Nephron (organoid): ENCODE results near the gene SOX14.
A peak's percentile ranks its signal among the peaks of the same experiment; 100 is the strongest.

Source experiments
- H3K27ac Mint-ChIP-seq, 3 experiments: 2 replicates each; pipeline ENCODE4 v1.8.0; 2020; ENCODE audit warnings: mixed read lengths in 3 of 3, mild to moderate bottlenecking in 2 of 3, moderate library complexity in 1 of 3
- H3K27me3 Mint-ChIP-seq: 2 replicates; pipeline ENCODE4 v1.8.0; 2021; ENCODE audit warnings: low read depth, mild to moderate bottlenecking, moderate library complexity, mixed read lengths
- H3K36me3 Mint-ChIP-seq: 2 replicates; pipeline ENCODE4 v1.8.0; 2020; ENCODE audit warnings: low read depth, mixed read lengths
- H3K4me1 Mint-ChIP-seq: 2 replicates; pipeline ENCODE4 v1.8.0; 2020; ENCODE audit warnings: mixed read lengths
- H3K4me3 Mint-ChIP-seq, 3 experiments: 2 replicates each; pipeline ENCODE4 v1.8.0; 2020; ENCODE audit warnings: mild to moderate bottlenecking in 3 of 3, mixed read lengths in 3 of 3, moderate library complexity in 2 of 3
- H3K9me3 Mint-ChIP-seq: 2 replicates; pipeline ENCODE4 v1.8.0; 2020; ENCODE audit warnings: mixed read lengths
- TF ChIP-seq, protein P1 (sequence below), 3 experiments: fragments of 200-600 bp; sonication (generic); IDR thresholded peaks; one replicate each; pipeline ENCODE4 v1.5.0; 2021; ENCODE audit warnings: antibody characterized with exemption in 3 of 3; ENCODE audit not compliant: unreplicated experiment in 3 of 3

The SOX14 gene

DNA sequence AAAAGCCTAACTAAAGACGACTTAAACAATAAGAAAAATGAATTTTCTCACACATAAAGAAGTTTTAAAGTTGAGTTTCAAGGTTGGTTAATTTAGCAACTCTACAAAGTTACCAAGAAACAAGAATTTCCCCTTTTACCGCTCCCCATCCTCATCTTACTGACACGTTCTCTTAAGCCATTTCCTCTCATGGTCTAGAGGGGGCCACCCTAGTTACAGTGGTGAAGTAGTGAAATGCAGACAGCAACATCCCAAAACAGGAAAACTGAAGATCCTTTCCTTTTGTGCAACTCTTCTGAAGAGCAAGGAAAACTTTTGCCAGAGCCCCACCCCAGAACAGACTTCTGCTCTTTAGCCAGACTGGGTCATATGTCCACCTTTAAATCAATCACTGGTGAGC lies 17.3 kb upstream of the SOX14 start:
- H3K27me3 Mint-ChIP-seq: peaks cover 67% of the 10 kb centered on the region
- H3K4me1 Mint-ChIP-seq: no peaks in the 10 kb centered on the region

DNA sequence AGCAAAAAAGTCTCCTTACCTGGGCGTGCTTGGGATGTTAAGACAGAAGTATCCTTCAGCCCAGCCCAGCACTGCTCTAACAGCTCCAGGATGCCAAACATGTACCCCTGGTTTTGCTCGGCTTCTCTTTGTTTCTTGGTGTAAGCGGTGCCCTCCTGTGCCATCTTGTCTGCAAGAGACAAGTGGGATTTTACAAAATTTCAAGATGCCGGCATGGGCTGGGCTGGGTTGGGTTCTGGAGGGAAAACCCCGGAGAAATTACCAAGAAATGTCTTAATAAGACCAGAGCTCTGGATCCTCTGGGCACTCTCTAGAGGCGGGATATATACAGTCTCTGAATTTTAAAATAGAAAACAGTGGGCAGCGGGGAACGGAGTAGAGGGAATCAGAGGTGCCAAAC lies 4.6 kb upstream of the SOX14 start:
- Mint-ChIP-seq H3K9me3 (peaks cover 11% of the 10 kb centered on the region), H3K4me3 (no peak overlapping the region), H3K4me1 (peaks cover 19% of the 10 kb centered on the region), H3K27me3 (peaks cover 95% of the 10 kb centered on the region), H3K36me3 (no peaks in the 10 kb centered on the region), H3K27ac (no peak overlapping the region)
- TF ChIP-seq, protein P1, sequence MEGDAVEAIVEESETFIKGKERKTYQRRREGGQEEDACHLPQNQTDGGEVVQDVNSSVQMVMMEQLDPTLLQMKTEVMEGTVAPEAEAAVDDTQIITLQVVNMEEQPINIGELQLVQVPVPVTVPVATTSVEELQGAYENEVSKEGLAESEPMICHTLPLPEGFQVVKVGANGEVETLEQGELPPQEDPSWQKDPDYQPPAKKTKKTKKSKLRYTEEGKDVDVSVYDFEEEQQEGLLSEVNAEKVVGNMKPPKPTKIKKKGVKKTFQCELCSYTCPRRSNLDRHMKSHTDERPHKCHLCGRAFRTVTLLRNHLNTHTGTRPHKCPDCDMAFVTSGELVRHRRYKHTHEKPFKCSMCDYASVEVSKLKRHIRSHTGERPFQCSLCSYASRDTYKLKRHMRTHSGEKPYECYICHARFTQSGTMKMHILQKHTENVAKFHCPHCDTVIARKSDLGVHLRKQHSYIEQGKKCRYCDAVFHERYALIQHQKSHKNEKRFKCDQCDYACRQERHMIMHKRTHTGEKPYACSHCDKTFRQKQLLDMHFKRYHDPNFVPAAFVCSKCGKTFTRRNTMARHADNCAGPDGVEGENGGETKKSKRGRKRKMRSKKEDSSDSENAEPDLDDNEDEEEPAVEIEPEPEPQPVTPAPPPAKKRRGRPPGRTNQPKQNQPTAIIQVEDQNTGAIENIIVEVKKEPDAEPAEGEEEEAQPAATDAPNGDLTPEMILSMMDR (IDR thresholded peaks at IDR 0.05; ENCODE audit: unreplicated experiment in 3 of 3): no peak

More for the DNA sequence above, 17.3 kb upstream of the SOX14 start:
- Mint-ChIP-seq H3K27ac (no peak overlapping the region), H3K36me3 (no peaks in the 10 kb centered on the region), H3K4me3 (no peak overlapping the region), H3K9me3 (no peaks in the 10 kb centered on the region)
- TF ChIP-seq, protein P1 (IDR thresholded peaks at IDR 0.05; ENCODE audit: unreplicated experiment in 3 of 3): no peak

DNA sequence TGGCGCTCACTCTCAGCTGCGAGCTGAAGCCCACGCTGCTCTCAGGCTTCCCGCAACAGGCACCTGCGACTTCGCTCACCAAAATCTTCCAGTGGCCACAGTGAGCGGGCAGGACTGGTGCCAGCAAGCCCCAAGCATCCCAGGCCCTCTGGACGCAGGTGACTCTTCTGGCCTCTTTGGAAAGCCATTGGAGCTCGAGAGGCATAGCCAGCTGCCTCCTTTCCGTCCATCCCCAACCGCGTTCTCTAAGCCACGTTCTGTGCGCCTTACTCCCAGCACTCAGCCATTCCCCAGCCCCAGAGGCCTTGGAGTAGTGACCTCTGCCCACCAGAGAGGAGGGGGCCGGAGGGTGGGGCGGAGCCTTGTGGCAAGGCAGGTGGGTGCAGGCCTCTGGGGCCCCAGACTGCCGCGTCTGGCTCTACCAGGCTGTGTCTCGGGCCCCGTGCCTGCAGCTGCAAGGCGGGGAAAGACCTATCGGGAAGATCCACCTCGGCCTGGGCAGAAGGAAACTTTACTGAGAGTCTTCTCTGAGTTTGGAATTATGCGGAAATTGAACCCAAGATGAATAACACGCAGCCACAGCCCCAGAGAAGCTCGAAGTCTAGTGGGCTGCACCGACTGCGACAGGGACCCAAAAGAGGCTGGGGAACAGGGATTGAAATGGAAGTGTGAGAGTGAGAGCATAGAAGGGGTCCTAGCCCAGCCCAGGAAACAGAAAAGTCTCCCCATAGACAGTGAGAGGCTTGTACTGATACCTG lies 3.6 kb upstream of the SOX14 start:
- peaks cover 20% of the 10 kb centered on the region for H3K4me1 Mint-ChIP-seq
- H3K27ac Mint-ChIP-seq: no peak overlapping the region
- no peak overlapping the region for H3K4me3 Mint-ChIP-seq
- TF ChIP-seq, protein P1 (IDR thresholded peaks at IDR 0.05; ENCODE audit: unreplicated experiment in 3 of 3): no peak
- H3K9me3 Mint-ChIP-seq: peaks cover 5% of the 10 kb centered on the region
- H3K36me3 Mint-ChIP-seq: no peaks in the 10 kb centered on the region
- peaks cover 95% of the 10 kb centered on the region for H3K27me3 Mint-ChIP-seq

DNA sequence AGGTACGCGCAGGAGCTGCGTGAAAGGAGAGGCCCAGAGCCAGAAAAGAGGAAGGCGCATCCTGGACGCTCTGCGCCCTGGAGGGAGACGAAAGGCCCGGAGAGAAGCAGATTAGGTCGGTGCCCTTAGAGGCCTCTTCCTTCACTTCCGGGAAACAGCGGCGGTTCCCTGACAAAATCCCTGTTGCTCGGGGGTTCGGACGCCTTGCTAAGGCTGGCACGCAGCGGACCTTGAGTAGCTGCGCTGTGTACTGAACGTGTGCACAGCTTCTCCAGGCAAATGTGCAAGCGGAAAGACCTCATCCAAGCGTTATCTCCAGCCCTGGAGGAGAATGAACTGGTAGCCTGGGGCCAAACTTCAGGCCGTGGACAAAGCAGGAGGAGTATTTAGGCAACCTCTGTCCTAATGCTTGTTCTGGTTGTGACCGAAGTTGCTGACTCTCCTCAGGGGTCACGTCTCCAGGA lies 3.0 kb upstream of the SOX14 start:
- Mint-ChIP-seq H3K4me1 (peaks cover 24% of the 10 kb centered on the region), H3K27me3 (peaks cover 98% of the 10 kb centered on the region), H3K36me3 (no peaks in the 10 kb centered on the region), H3K27ac (no peak overlapping the region), H3K4me3 (no peak overlapping the region), H3K9me3 (peaks cover 5% of the 10 kb centered on the region)
- TF ChIP-seq, protein P1 (IDR thresholded peaks at IDR 0.05; ENCODE audit: unreplicated experiment in 3 of 3): no peak

DNA sequence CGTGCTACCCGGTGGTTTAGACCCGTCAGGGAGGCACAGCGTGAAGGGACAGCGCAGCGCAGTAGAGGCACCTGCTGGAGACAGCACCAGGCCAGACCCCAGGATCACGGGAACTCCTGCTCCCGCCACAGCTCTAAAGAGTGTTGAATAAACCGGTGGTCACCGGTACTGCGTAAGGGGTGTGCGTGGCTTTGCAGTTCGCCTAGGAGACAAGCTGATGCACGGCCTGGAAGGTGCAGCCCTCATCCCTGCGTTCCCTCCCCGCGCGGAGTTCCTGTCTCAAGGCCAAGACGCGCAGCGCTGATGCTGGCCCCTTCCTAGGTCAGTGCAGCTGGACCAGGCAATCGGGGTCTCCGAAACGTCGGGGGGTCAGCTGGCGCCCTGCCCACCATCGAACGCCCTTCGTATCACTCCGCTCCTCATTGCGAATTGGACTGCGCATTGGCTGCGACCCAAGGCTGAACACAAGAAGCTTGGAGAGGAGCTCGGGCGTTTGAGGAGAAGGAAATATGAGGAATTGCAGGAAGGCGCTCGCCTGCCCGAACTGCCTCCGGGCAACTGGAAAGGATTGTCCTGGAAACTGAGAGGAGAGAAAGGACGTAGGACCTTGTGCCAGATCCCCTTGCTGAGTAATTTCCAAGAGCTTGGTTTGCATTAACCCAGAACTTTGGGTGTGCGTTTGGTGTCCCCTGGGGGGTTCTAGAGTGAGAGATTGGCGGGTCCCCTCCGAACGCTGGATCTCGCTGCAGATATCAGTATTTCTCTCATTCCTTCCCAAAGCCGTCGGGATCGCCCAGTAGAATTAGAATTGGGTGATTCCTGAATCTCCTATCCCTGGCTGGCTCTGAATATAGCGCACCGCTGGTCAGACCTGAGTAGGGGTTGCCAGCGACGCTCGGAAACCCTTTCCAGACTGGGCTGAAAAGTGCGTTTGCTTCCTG lies 2.3 kb upstream of the SOX14 start:
- Mint-ChIP-seq H3K36me3 (no peaks in the 10 kb centered on the region), H3K27me3 (peaks cover 99% of the 10 kb centered on the region), H3K4me1 (peaks cover 24% of the 10 kb centered on the region), H3K27ac (no peak overlapping the region), H3K4me3 (peak overlapping the region in 1 of 3 experiments; percentile 67), H3K9me3 (peaks cover 5% of the 10 kb centered on the region)
- TF ChIP-seq, protein P1 (IDR thresholded peaks at IDR 0.05; ENCODE audit: unreplicated experiment in 3 of 3): no peak
